NCI-H2196 treated with DMSO at 0.1 percent for 48 hours (cell line): ENCODE results near the gene DKK3.

Experiments used
- DNase-seq: peaks from one replicate; lab custom pipeline; 2025; ENCODE audit not compliant: unreplicated experiment; lab: John Stamatoyannopoulos, UW

Gene DKK3

GRCh38 chr11:11983427-11983826 is 25.0 kb downstream of the DKK3 start:
- DNase-seq: no peak

GRCh38 chr11:11982975-11983374 is 25.5 kb downstream of the DKK3 start:
- no peak for DNase-seq

GRCh38 chr11:11982461-11982860 is 26.0 kb downstream of the DKK3 start:
- DNase-seq: no peak

- DNase-seq: no peak
Measured at GRCh38 chr11:11981840-11982239, 26.6 kb downstream of the DKK3 start.

- no peak for DNase-seq
Measured at GRCh38 chr11:11981364-11981763, 27.1 kb downstream of the DKK3 start.

GRCh38 chr11:11980841-11981308 is 27.6 kb downstream of the DKK3 start:
- no peak for DNase-seq

GRCh38 chr11:11980200-11980599 is 28.2 kb downstream of the DKK3 start:
- DNase-seq: no peak

- no peak for DNase-seq
Measured at GRCh38 chr11:11979488-11980117, 28.8 kb downstream of the DKK3 start.

- DNase-seq: no peak
Measured at GRCh38 chr11:11978792-11979487, 29.5 kb downstream of the DKK3 start.

GRCh38 chr11:11978098-11978637 is 30.3 kb downstream of the DKK3 start:
- no peak for DNase-seq

GRCh38 chr11:11977206-11977938 is 31.1 kb downstream of the DKK3 start:
- DNase-seq: no peak

- no peak for DNase-seq
Measured at GRCh38 chr11:11976481-11977127, 31.8 kb downstream of the DKK3 start.

- no peak for DNase-seq
Measured at GRCh38 chr11:11975201-11976092, 33.0 kb downstream of the DKK3 start.

GRCh38 chr11:11973866-11974265 is 34.6 kb downstream of the DKK3 start:
- DNase-seq: no peak

GRCh38 chr11:11973361-11973800 is 35.0 kb downstream of the DKK3 start:
- no peak for DNase-seq

- DNase-seq: no peak
Measured at GRCh38 chr11:11972730-11973341, 35.6 kb downstream of the DKK3 start.

- DNase-seq: no peak
Measured at GRCh38 chr11:11971906-11972547, 36.4 kb downstream of the DKK3 start.

GRCh38 chr11:11970556-11970955 is 37.9 kb downstream of the DKK3 start:
- no peak for DNase-seq
